ENCODE results near the gene DCK. TPM values are rescaled to one million over a fixed set of nuclear protein-coding genes. Genes with fewer than 3 reads are reported as not detected.
"Not testable (repeated sequence)": the region's sequence is repeated elsewhere in the genome, so short reads cannot be mapped to it uniquely, and the experiment has no call there.

The DCK gene
- polyA plus RNA-seq, 3 donors = 4.0 to 12.0 (median 7.1) TPM

- 85 to 87% (median 85%) methylated on average over 5 of the region's 5 CpGs for WGBS, 3 donors
- H3K27ac ChIP-seq (ENCODE audit: low read depth, low read length) = no peak overlapping the region
These were observed 55.9 kb downstream of the DCK start for GRCh38 chr4:71049395-71049794.

DNA sequence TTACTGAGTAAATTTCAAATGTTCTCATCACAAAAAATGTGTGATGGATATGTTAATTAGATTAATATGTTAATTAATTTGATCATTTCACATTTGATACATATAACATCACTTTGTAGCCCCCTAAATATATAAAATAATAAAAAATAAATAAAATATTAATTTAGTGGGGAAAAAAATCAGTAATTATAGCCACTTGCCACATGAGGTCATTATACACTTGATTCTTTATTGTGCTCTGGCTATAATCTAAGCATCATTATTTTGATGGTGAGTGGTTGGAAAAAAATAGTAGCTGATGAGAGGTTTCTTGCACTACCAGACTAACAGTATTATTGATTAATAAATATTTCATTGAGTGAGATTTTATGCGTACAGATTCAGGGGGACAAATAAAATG, 57.4 kb downstream of the DCK start:
- H3K27ac ChIP-seq (ENCODE audit: low read depth, low read length) = no peak overlapping the region
- WGBS, 3 donors = 77 to 94% (median 91%) methylated on average over 1 of the region's 1 CpG

GRCh38 chr4:71052034-71052433, 58.6 kb downstream of the DCK start:
- H3K27ac ChIP-seq (ENCODE audit: low read depth, low read length) = no peak overlapping the region
- WGBS, 3 donors = 34 to 87% (median 84%) methylated on average over 7 of the region's 7 CpGs

- WGBS, 3 donors = 51 to 77% (median 64%) methylated on average over 2 of the region's 2 CpGs
These were observed 59.3 kb downstream of the DCK start for GRCh38 chr4:71052716-71053115.

GRCh38 chr4:71053613-71054012, 60.2 kb downstream of the DCK start:
- not testable (repeated sequence) for H3K27ac ChIP-seq (ENCODE audit: low read depth, low read length)
- WGBS, 3 donors = no CpG with 5 or more reads among the region's 1 CpG

More at GRCh38 chr4:71052716-71053115, 59.3 kb downstream of the DCK start:
- no peak overlapping the region for H3K27ac ChIP-seq (ENCODE audit: low read depth, low read length)

DNA sequence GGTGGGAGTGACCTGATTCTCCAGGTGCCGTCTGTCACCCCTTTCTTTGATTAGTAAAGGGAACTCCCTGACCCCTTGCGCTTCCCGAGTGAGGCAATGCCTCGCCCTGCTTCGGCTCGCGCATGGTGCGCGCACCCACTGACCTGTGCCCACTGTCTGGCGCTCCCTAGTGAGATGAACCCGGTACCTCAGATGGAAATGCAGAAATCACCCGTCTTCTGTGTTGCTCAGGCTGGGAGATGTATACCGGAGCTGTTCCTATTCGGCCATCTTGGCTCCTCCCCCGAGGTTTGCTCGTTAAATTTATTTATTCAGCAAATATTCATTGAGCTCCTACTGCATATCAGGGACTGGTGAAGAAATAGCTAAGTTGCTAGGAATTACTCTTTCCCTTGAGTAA, 66.1 kb downstream of the DCK start:
- not testable (repeated sequence) for H3K27ac ChIP-seq (ENCODE audit: low read depth, low read length)
- WGBS, 3 donors = 92 to 96% (median 95%) methylated on average over 5 to 16 of the region's 16 CpGs

DNA sequence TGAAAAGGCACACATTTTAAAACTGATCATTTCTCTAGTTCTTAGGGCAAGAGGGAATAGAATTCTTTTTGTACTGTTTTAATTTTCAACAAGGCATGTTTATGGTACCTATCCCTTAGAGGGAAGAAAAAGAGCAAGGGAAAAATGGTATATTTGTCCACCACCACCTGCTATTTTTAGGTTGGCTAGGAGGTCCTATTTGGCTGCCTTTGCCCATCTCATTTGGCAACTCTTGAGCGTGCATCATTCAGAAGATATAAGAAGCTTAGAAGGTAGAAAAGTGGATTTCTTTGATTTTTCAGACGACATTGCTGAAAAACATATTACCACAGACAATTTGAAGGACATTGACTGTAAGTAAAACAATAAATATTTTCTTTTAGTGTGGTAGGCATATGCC, 69.0 kb downstream of the DCK start:
- H3K27ac ChIP-seq (ENCODE audit: low read depth, low read length) = no peak overlapping the region
- WGBS, 3 donors = 83 to 97% (median 89%) methylated on average over 2 of the region's 2 CpGs

GRCh38 chr4:71063711-71064110, 70.3 kb downstream of the DCK start:
- H3K27ac ChIP-seq (ENCODE audit: low read depth, low read length) = no peak overlapping the region
- 85 to 96% (median 88%) methylated on average over 1 of the region's 1 CpG for WGBS, 3 donors

DNA sequence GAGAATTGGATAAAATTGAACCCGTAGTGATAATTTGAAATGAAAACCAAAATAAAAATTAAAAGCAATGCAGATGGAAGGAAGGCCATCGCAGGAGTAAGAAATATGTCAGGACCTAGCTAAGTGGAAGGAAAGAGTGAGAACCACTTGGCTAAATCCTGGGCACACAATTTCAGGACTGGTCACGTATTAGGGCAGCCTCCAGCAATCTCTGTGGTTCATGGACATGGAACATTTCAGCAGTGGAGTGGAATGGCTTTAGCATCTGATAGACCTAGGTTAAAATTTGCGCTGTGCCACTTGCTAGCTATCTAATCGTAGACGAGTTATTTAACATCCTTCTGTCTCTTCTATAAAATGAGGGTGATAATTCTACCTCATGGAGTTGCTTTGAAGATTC, 71.1 kb downstream of the DCK start:
- 91 to 97% (median 94%) methylated on average over 6 of the region's 6 CpGs for WGBS, 3 donors
- H3K27ac ChIP-seq (ENCODE audit: low read depth, low read length) = no peak overlapping the region

- H3K27ac ChIP-seq (ENCODE audit: low read depth, low read length) = no peak overlapping the region
- 65 to 94% (median 91%) methylated on average over 2 of the region's 2 CpGs for WGBS, 3 donors
These were observed 72.6 kb downstream of the DCK start for GRCh38 chr4:71065991-71066510.

GRCh38 chr4:71066737-71067716, 73.6 kb downstream of the DCK start:
- H3K27ac ChIP-seq (ENCODE audit: low read depth, low read length) = no peak overlapping the region
- WGBS, 3 donors = 41 to 73% (median 72%) methylated on average over 4 of the region's 4 CpGs

- WGBS, 3 donors = 55 to 71% (median 70%) methylated on average over 1 of the region's 1 CpG
- H3K27ac ChIP-seq (ENCODE audit: low read depth, low read length) = no peak overlapping the region
These were observed 75.6 kb downstream of the DCK start for GRCh38 chr4:71069063-71069462.

- WGBS, 3 donors = 69 to 91% (median 90%) methylated on average over 1 of the region's 1 CpG
- no peak overlapping the region for H3K27ac ChIP-seq (ENCODE audit: low read depth, low read length)
These were observed 76.6 kb downstream of the DCK start for GRCh38 chr4:71070015-71070414.

DNA sequence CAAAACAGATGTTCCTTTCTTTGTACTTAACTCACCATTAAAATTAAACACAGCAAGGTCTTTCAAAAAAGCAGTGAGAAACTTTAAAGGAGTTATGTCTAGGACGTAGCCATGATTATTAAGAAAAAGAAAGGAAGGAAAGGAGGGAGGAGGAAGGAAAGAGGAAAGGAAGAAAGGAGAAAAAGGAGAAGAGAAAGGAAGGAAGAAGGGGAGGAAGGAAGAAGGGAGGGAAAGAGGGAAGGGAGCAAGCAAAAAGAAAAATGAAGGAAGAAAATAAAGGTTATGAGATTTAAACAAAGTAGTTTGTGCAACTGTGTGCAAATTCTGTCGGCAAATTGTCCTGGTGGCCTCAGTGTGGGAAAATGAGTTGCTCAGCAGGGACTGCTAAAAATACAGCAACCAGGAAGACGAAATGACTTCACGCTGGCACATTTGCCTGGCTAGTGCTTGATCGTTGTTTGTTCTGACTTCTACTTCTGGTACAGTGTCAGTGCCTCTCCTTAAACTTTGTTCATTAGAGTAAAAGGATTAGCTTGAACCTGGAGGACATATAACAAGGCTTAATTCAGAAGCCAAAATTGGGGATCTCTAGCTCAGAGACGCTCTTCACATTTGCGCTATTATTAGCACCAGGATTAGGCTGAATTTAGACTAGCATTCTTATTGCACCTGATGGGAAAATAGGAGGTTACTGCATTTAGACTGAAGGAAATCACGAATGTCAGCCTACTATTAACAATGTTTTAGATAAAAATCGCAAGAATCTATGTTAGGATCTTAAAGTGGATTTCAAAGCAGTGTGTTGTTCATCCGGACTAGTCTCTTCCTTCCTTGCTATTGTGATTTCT, 81.2 kb downstream of the DCK start:
- WGBS, 3 donors = 33 to 51% (median 40%) methylated on average over 10 of the region's 10 CpGs
- no peak overlapping the region for H3K27ac ChIP-seq (ENCODE audit: low read depth, low read length)

Other genes starting within 250 kb of the DCK start
- 10 to 100 TPM; 38.9 to 49.5 (median 48.8) TPM for gene GRSF1, start 153.8 kb upstream of the DCK start, polyA plus RNA-seq
- 1 to 10 TPM; 2.3 to 4.5 (median 3.9) TPM for gene MOB1B, start 91.3 kb upstream of the DCK start, polyA plus RNA-seq

Measured in adipose tissue (tissue), 3 donors.